HG02623 (cell line): ENCODE measurements around the gene JMY.

Source experiments
- ATAC-seq: cut with Tn5 transposase; IDR thresholded peaks from one replicate; pipeline ENCODE4 v1.9.1; 2021; ENCODE audit warnings: moderate library complexity; ENCODE audit not compliant: unreplicated experiment

JMY gene

GRCh38 chr5:79285285-79285684, 49.4 kb downstream of the JMY start:
- no peak for ATAC-seq

GRCh38 chr5:79285833-79286232, 49.9 kb downstream of the JMY start:
- no peak for ATAC-seq

GRCh38 chr5:79287380-79287779, 51.4 kb downstream of the JMY start:
- no peak for ATAC-seq

- ATAC-seq, result no peak
Observed at GRCh38 chr5:79287907-79288306, 52.0 kb downstream of the JMY start.

GRCh38 chr5:79295029-79295428, 59.1 kb downstream of the JMY start:
- ATAC-seq, result no peak

- no peak for ATAC-seq
Observed at GRCh38 chr5:79297661-79298060, 61.7 kb downstream of the JMY start.

GRCh38 chr5:79301046-79301712, 65.2 kb downstream of the JMY start:
- ATAC-seq, result no peak

- no peak for ATAC-seq
Observed at GRCh38 chr5:79302454-79302853, 66.5 kb downstream of the JMY start.

GRCh38 chr5:79305706-79306105, 69.8 kb downstream of the JMY start:
- no peak for ATAC-seq

GRCh38 chr5:79318935-79319614, 83.1 kb downstream of the JMY start:
- ATAC-seq, result no peak

- ATAC-seq, result no peak
Observed at GRCh38 chr5:79329453-79329852, 93.5 kb downstream of the JMY start.

GRCh38 chr5:79330071-79330470, 94.1 kb downstream of the JMY start:
- ATAC-seq, result no peak

GRCh38 chr5:79333852-79334557, 98.1 kb downstream of the JMY start:
- no peak for ATAC-seq

- no peak for ATAC-seq
Observed at GRCh38 chr5:79346420-79346824, 110.5 kb downstream of the JMY start.

- ATAC-seq, result no peak
Observed at GRCh38 chr5:79349047-79349446, 113.1 kb downstream of the JMY start.

GRCh38 chr5:79349881-79350280, 114.0 kb downstream of the JMY start:
- ATAC-seq, result no peak

- no peak for ATAC-seq
Observed at GRCh38 chr5:79357398-79357797, 121.5 kb downstream of the JMY start.
